Measurements from ENCODE around the gene TTC38.

Gene TTC38

GRCh38 chr22:46280063-46280817 is 12.4 kb downstream of the TTC38 start:
- DNase-seq = no peak

DNA sequence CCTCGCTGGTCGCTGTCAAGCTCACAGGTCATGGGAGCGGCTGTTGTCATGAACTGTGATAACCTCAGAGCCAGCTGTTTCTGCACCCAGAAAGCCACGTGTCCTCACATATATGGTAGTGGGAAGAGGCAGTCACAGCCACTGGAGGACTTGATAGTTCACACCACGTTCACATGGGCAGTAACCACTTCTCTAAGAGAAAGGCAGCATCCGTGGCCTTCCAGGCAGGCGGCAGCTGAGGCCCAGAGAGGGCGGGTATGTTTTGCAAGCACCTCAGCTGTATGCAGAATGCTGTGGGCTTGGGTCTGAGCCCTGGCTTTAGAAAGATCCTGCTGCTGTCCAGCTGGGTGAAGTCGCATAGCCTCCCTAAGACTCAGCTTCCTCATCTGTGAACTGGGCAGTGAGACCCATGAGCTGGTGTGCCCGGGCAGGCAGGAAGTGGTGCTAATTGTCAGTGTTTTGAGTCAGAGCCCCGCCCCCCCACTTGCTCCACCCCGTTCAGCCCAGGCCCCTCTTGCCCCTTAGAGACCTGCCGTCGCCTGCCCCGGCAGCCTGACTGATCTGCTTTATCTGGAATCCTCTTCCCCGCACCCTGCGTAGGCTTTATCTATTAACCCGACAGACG is 13.3 kb downstream of the TTC38 start:
- no peak for DNase-seq

- no peak for DNase-seq
Observed at GRCh38 chr22:46281866-46282678, 14.3 kb downstream of the TTC38 start.

DNA sequence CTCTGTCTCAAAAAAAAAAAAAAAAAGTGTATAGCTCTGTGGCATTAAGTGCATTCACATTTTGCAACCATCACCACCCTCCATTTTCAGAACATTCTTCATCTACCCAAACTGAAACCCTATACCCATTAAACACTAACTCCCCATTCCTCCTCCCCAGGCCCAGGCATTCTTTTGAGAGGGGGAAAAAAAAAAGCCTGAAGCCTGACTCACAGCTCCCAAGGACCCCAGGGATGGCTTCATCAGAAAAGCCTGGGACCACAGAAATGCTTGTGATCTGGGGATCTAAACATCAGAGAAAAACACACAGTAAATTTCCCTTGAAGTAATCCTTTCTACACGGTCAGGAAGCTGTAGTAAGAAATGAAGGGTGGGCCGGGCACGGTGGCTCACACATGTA is 18.2 kb downstream of the TTC38 start:
- DNase-seq = no peak

- no peak for DNase-seq
Observed at GRCh38 chr22:46286941-46287872, 19.4 kb downstream of the TTC38 start.

- DNase-seq = no peak
Observed at GRCh38 chr22:46287873-46288751, 20.3 kb downstream of the TTC38 start.

DNA sequence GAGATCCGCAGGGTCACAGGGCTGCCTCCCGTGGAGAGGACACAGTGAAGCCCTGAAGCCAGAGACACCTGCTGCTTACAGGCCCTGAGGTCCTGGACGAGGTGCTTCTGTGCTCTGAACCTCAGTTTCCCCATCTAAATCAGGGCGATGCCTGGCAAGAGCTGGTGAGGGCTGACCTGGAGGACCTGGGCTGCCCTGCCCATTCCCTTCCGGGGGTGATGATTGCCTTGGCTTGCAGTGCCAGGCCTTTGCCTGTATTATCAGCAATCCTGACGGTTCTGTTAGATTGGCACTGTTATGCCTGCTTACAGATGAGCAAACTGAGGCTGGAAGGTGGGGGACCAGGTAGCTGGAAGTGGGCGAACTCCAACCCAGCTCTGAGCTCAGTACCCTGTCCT is 21.0 kb downstream of the TTC38 start:
- no peak for DNase-seq

GRCh38 chr22:46289244-46289891 is 21.6 kb downstream of the TTC38 start:
- DNase-seq = no peak

GRCh38 chr22:46290121-46290842 is 22.5 kb downstream of the TTC38 start:
- DNase-seq = no peak

GRCh38 chr22:46290843-46291785 is 23.3 kb downstream of the TTC38 start:
- no peak for DNase-seq

- DNase-seq = no peak
Observed at GRCh38 chr22:46292173-46292572, 24.4 kb downstream of the TTC38 start.

- DNase-seq = no peak
Observed at GRCh38 chr22:46292732-46293131, 24.9 kb downstream of the TTC38 start.

- DNase-seq = no peak
Observed at GRCh38 chr22:46293577-46294260, 25.9 kb downstream of the TTC38 start.

DNA sequence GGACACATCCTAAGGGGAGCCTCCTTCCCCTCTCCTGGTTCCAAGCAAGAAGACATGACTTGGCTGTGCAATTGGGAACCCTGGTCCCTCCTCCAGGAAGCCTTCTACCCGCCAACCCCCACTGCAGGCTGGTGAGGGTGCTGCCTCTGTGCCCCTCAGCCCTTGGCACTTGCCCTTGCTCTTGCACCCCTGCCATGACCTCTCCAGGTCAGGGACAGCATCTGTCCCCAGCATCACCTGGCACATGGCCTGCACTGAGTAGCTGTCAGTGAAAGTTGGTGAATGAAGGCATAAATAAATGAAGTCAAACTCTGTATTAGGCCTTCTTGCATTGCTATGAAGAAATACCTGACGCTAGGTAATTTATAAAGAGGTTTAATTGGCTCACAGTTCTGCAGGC is 27.0 kb downstream of the TTC38 start:
- DNase-seq = no peak

DNA sequence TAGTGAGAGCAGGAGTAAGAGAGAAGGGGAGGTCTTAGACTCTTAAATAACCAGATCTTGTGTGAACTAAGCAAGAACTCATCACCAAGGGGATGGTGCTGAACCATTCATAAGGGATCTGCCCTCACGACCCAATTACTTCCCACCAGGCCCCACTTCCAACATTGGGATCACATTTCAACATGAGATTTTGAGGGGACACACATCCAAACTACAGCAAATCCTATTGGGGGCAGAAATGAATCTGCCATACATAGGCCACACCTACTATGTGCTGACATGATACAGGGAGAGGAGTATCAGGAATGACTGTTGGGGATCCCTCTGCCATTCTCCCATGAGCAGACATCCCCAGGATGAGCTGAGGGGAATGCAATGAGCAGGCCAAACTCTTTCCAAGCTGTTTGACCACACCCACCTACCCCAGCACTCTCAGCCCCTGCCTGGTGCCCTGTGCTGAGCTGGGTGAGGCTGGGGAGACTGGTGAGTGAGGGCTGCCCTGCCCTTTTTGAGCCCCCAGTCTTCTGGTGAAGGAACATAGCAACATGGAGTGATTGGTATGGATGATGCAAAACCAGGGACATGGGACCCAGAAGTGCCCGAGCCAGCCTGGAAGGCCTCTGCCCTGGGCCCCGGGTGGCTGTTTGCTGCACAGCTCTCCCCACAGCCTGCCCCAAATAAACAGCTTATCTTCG is 27.6 kb downstream of the TTC38 start:
- DNase-seq = no peak

GRCh38 chr22:46296257-46297150 is 28.7 kb downstream of the TTC38 start, which contains the start of gene GTSE1:
Gene GTSE1 (plus strand): TSS chr22:46296870. CDS start chr22:46297401, 531 bp downstream.
- DNase-seq = peak; percentile 96

Measured in NCI-H1105 treated with DMSO at 0.1 percent for 48 hours (cell line).